Activated T-helper 2 cell treated with anti-CD3 and anti-CD28 coated beads, Interferon-gamma antibody, Interleukin-2, Interleukin-4, amounts not matched to agents 10 μg/mL and 5 μg/mL and 100 μg/mL, durations not matched to agents 14 hours and 24 hours and 36 hours (primary cell): ENCODE measurements around the gene ZP3. TPM values are rescaled to one million over a fixed set of nuclear protein-coding genes. Genes with fewer than 3 reads are reported as not detected.
A peak's percentile ranks its signal among the peaks of the same experiment; 100 is the strongest.
"Not testable (repeated sequence)": the region's sequence is repeated elsewhere in the genome, so short reads cannot be mapped to it uniquely, and the experiment has no call there.

Source experiments
- DNase-seq: peaks from one replicate; pipeline ENCODE4 v3.0.0; 2021; ENCODE audit warnings: low spot score
- H3K27ac Mint-ChIP-seq: one replicate; pipeline ENCODE4 v1.8.0; 2021; ENCODE audit warnings: mixed read lengths
- H3K27me3 Mint-ChIP-seq: one replicate; pipeline ENCODE4 v1.8.0; 2021; ENCODE audit warnings: low read depth, mixed read lengths
- H3K36me3 Mint-ChIP-seq: one replicate; pipeline ENCODE4 v1.8.0; 2021; ENCODE audit warnings: low read depth, mixed read lengths
- H3K4me1 Mint-ChIP-seq: one replicate; pipeline ENCODE4 v1.8.0; 2021; ENCODE audit warnings: low read depth, mixed read lengths
- H3K4me3 Mint-ChIP-seq: one replicate; pipeline ENCODE4 v1.8.0; 2021; ENCODE audit warnings: low read depth, mild to moderate bottlenecking, moderate library complexity, mixed read lengths
- H3K9me3 Mint-ChIP-seq: one replicate; pipeline ENCODE4 v1.8.0; 2021; ENCODE audit warnings: mixed read lengths
- intact Hi-C: fragments of 100-400 bp; cut with micrococcal nuclease; formaldehyde crosslinking; loops from one replicate; pipeline ENCODE4 v1.15.1; 2023
- total RNA-seq: library from RNA; stranded (reverse); gene quantifications from 2 replicates; pipeline ENCODE4 v1.2.3, GENCODE V29; 2022

ZP3 gene
- total RNA-seq, 1 donor from 2014 or later, result 8.2 TPM

DNA sequence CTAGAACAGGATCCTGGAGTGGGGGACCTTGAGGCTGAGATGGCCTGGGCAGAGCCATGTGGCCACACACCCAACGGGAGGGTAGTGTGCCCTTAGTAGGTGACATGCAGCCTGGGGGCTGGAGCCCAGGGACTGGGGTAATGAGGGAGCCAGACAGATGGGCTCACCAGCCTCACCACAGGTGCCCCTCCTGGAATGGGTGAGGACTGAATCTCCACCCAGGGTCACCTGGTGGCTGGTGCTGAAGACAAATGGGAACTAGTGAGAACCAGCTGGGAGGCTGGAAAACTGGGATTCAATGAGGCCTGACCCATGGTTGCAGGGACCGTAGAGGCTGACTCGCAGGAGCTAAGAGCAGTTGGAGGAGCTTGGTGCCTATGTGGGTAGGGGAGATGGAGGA is 6.1 kb downstream of the ZP3 start:
- no peak overlapping the region for H3K4me3 Mint-ChIP-seq
- no peaks in the 10 kb centered on the region for H3K4me1 Mint-ChIP-seq
- no peaks in the 10 kb centered on the region for H3K27me3 Mint-ChIP-seq
- DNase-seq, result no peak
- intact Hi-C loops, result no loop called here
- H3K36me3 Mint-ChIP-seq, result peaks cover 6% of the 10 kb centered on the region
- H3K27ac Mint-ChIP-seq, result no peak overlapping the region
- H3K9me3 Mint-ChIP-seq, result no peaks in the 10 kb centered on the region

DNA sequence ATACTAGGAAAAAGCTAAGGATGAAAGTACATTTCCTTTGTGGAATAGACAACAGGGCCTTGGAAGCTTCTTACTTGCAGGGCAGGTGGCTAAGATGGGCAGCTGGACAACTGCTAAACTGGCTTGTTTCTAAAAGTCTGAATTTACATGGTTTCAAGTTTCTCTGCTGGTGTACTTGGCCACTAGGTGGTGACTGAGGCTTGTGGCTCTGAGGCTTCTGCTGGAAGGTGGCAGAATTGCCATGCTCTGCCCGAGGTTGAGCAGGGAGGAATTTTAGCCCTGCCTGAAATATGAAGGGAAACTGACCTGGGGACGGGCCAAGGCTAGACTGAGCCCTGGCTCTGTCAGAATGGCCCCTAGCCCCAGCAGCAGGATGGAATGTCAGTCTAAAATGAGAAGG is 13.1 kb downstream of the ZP3 start:
- peak; percentile 50 for DNase-seq
- H3K27ac Mint-ChIP-seq, intact Hi-C loops, H3K27me3 Mint-ChIP-seq, H3K9me3 Mint-ChIP-seq, H3K4me1 Mint-ChIP-seq, H3K36me3 Mint-ChIP-seq, H3K4me3 Mint-ChIP-seq: not testable (repeated sequence)

DNA sequence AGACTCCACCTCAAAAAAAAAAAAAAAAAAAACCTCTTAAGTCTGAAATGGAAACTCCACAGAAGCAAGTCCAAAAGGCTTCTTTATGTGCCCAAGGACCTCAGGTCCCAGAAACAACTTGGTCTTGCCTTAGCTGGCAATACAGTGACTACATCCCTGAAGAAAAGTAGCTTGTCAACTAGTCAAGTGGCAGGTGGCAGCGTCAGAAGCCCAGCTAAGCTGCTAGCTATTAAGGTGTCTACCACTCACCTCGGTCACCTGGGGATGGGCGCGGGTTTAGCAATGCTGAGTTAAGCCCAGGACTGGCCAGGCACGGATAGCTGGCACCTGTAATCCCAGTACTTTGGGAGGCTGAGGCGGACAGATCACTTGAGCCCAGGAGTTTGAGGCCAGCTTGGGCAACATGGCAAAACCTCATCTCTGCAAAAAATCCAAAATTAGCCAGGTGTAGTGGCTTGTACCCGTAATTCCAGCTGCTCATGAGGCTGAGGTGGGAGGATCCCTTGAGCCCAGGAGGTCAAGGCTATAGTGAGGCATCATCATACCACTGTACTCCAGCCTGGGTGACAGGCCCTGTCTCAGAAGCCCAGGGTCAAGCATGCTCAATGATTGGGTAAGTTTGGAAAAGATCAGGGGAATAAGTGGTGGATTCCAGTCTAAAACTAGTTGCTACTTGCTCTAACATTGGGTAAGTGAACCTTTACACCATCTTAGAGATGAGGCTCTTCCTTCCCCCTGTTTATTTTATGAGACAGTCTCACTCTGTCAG is 14.6 kb downstream of the ZP3 start:
- H3K36me3 Mint-ChIP-seq, result not testable (repeated sequence)

DNA sequence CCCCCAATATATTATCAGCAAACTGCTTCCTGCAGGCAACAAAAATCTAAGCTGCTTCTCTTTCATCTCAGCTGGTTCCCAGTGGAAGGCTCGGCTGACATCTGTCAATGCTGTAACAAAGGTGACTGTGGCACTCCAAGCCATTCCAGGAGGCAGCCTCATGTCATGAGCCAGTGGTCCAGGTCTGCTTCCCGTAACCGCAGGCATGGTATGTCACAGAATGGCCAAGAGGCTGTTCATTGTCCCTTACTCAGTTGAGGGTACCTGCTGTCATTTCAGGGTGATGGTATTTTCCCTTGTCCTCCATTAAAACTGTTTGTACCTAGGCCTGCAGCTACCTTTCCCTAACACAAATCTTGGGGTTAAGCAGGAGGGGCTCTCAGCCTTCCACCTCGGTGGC is 15.7 kb downstream of the ZP3 start:
- H3K9me3 Mint-ChIP-seq, H3K4me3 Mint-ChIP-seq, intact Hi-C loops, H3K27me3 Mint-ChIP-seq, H3K36me3 Mint-ChIP-seq, H3K27ac Mint-ChIP-seq, H3K4me1 Mint-ChIP-seq: not testable (repeated sequence)
- peak; percentile 4 for DNase-seq

More for the DNA sequence above, 14.6 kb downstream of the ZP3 start:
- DNase-seq, H3K4me1 Mint-ChIP-seq, H3K4me3 Mint-ChIP-seq, H3K9me3 Mint-ChIP-seq, H3K27ac Mint-ChIP-seq, intact Hi-C loops, H3K27me3 Mint-ChIP-seq: not testable (repeated sequence)

DNA sequence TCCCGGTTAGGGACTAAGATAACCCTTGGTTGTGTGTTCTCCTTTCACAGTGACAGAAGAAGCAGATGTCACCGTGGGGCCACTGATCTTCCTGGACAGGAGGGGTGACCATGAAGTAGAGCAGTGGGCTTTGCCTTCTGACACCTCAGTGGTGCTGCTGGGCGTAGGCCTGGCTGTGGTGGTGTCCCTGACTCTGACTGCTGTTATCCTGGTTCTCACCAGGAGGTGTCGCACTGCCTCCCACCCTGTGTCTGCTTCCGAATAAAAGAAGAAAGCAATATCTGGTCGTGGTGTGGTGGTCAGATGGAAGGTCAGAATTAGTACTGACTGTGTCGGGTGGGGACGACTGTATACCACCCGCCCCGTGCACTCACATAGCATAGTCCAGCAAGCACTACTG is 17.0 kb downstream of the ZP3 start:
- H3K4me1 Mint-ChIP-seq, H3K36me3 Mint-ChIP-seq, intact Hi-C loops, DNase-seq, H3K27ac Mint-ChIP-seq, H3K4me3 Mint-ChIP-seq, H3K9me3 Mint-ChIP-seq, H3K27me3 Mint-ChIP-seq: not testable (repeated sequence)

DNA sequence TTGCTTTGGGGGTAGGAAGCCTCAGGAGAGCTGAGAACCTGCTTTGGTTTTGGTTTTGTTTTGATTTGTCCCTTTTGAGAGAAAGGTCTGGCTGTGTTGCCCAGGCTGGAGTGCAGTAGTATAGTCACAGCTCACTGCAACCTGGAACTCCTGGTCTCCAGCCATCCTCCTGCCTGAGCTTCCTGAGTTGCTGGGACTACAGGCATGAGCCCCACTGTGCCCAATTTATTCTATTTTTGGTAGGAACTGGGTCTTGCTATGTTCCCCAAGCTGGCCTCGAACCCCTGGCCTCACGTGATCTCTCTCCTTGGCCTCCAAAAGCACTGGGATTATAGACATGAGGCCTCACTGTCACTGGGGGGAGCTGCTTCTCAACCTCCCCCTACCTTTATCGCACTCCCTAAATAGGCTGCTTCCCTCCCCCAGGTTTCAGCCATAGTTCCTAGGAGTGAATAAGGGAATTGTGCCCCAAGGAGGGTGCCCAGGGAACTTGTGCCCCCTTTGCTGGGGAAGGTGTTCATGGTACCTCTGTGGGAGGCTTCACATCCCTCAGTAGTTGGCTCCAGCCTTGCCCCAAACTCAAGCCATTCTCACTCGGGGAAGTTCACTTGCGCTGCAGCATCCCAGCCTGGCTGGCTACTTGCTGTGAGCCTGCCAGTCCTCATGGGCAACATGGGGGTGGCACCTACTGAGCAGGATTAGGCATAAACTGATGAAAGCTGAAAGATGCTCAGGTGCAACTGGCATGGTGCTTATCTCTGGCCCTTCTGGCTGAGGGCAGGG is 18.1 kb downstream of the ZP3 start:
- DNase-seq, H3K9me3 Mint-ChIP-seq, H3K27ac Mint-ChIP-seq, H3K27me3 Mint-ChIP-seq, intact Hi-C loops, H3K4me1 Mint-ChIP-seq, H3K36me3 Mint-ChIP-seq, H3K4me3 Mint-ChIP-seq: not testable (repeated sequence)

DNA sequence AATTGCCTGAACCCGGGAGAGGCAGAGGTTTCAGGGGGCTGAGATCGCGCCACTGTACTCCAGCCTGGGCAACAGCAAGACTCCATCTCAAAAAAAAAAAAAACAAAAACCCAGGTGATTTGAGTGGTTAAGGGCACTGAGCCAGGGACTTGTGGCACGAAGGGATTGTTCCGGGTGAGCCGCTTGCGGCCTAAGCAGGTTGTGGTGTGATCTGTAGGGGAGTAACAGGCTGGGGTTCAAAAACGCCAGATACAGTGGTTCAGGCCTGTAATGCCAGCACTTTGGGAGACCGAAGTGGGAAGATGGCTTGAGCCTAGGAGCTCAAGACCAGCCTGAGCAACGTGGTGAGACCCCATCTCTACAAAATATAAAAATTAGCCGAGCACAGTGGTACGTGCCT is 19.1 kb downstream of the ZP3 start:
- H3K4me1 Mint-ChIP-seq, DNase-seq, H3K4me3 Mint-ChIP-seq, H3K9me3 Mint-ChIP-seq, H3K36me3 Mint-ChIP-seq, intact Hi-C loops, H3K27me3 Mint-ChIP-seq: not testable (repeated sequence)
- H3K27ac Mint-ChIP-seq, result peak overlapping the region; percentile 58

DNA sequence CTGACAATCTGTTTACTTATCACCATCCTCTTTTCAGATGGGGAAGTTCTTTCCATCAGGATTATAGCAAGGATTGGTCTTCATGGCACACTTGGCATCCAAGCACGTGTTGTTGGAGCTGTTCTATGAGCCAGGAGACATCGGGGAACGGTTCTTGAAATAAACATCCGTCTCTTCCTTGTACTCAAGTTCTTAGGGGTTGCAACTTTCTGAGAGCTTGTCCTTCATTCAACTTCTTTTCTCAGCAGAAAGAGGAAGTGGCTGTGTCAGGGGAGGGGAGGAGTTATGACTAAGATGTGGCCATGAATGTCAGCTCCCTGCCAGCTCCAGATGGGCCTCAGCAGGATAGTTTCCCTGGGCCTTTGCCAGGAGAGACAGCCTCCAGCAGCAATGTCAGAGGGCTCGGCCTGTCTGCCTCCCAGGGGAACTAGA is 20.8 kb downstream of the ZP3 start:
- H3K36me3 Mint-ChIP-seq, intact Hi-C loops, H3K4me1 Mint-ChIP-seq, H3K9me3 Mint-ChIP-seq, H3K27me3 Mint-ChIP-seq, DNase-seq: not testable (repeated sequence)
- H3K27ac Mint-ChIP-seq, result peak overlapping the region; percentile 78
- peak overlapping the region; percentile 8 for H3K4me3 Mint-ChIP-seq

DNA sequence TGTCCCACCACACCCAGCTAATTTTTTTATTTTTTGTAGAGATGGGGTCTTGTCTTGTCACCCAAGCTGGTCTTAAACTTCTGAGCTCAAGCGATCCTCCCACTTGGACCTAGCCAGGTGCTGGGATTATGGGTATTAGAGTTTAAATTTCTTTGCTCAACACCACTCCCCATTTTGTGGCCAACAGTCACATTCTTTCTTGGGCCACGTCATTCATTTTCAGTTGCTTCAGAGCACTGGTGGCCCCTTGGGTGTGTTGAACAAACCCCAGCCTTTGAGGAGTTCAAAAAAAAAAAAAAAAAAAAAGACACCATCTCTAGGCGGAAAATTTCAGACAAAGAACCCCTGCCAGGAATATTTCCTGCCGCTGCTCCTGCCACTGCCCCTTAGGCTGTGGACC is 32.3 kb downstream of the ZP3 start:
- H3K9me3 Mint-ChIP-seq, H3K4me3 Mint-ChIP-seq, DNase-seq, H3K27me3 Mint-ChIP-seq, H3K27ac Mint-ChIP-seq, H3K36me3 Mint-ChIP-seq, H3K4me1 Mint-ChIP-seq, intact Hi-C loops: not testable (repeated sequence)

DNA sequence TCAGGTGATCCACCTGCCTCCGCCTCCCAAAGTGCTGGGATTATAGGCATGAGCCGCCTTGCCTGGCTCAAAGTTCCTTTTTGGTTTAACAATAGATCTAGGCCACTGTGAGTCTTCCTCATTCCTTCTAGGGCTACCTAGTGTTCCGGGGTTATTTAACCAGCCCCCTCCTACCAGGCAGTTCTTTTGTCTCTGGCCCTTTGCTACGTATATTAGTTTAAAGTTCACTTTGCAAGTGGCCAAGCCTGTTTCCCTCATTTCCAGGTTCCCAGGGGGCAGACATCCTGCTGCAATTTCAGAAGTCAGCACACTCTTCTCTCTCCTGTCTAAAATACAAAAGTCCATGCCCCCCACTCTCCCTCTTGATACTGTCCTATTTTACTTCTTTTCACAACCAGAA is 33.8 kb downstream of the ZP3 start:
- H3K4me3 Mint-ChIP-seq, H3K9me3 Mint-ChIP-seq, intact Hi-C loops, H3K27ac Mint-ChIP-seq, H3K27me3 Mint-ChIP-seq, DNase-seq, H3K4me1 Mint-ChIP-seq, H3K36me3 Mint-ChIP-seq: not testable (repeated sequence)

DNA sequence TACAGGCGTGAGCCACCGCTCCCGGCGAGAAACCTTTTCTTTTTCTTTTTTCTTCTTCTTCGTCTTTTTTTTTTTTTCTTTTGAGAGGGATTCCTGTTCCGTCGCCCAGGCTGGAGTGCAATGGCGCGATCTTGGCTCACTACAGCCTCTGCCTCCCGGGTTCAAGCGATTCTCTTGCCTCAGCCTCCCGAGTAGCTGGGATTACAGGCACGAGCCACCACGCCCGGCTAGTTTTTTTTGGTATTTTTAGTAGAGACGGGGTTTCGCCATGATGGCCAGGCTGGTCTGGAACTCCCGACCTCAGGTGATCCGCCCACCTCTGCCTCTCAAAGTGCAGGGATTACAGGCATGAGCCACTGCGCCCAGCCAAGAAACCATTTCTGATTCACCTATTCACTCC is 36.0 kb downstream of the ZP3 start:
- intact Hi-C loops, H3K27me3 Mint-ChIP-seq, H3K27ac Mint-ChIP-seq, H3K36me3 Mint-ChIP-seq, H3K4me1 Mint-ChIP-seq, H3K4me3 Mint-ChIP-seq, DNase-seq, H3K9me3 Mint-ChIP-seq: not testable (repeated sequence)

DNA sequence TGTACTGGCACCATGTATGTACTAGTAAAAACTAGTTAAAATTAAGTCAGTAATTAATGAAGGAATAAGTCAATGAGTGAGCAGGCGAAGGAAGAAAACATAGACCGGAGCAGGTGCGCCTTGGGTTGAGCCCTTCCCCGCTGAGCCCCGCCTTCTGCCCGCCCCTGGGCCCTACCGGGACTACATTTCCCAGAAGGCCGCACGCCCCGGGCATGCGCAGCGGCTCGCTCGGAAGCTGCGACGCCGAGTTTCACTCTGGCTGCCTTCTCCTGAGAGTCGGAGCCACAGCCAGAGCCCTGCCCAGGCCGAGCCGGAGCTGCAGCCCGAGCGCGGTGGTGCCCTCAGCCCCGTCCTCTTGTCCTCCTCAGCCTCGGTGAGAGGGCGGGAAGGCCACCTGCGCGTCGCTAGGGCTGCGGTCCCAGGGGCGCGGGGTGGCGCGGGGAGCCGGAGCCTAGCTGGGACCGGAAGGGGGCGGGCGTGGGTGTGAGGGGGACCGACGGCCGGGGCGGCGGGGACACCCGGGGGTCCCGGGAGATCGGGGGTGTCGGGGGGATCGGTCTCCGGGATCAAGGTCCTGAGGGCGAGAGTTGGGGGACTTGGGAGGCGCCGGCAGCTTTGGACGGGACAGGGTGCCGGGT is 36.8 kb downstream of the ZP3 start, which contains the start of gene DTX2:
TSS of gene DTX2 (plus strand) at position 246 of the 638 bp plus-strand sequence. CDS start 18,801 bp downstream, outside the sequence.
- peak; percentile 60 for DNase-seq
- H3K4me3 Mint-ChIP-seq, result peak within 1 kb of the TSS; percentile 65
- intact Hi-C loops, H3K27me3 Mint-ChIP-seq, H3K27ac Mint-ChIP-seq, H3K9me3 Mint-ChIP-seq, H3K36me3 Mint-ChIP-seq, H3K4me1 Mint-ChIP-seq: not testable (repeated sequence)

DNA sequence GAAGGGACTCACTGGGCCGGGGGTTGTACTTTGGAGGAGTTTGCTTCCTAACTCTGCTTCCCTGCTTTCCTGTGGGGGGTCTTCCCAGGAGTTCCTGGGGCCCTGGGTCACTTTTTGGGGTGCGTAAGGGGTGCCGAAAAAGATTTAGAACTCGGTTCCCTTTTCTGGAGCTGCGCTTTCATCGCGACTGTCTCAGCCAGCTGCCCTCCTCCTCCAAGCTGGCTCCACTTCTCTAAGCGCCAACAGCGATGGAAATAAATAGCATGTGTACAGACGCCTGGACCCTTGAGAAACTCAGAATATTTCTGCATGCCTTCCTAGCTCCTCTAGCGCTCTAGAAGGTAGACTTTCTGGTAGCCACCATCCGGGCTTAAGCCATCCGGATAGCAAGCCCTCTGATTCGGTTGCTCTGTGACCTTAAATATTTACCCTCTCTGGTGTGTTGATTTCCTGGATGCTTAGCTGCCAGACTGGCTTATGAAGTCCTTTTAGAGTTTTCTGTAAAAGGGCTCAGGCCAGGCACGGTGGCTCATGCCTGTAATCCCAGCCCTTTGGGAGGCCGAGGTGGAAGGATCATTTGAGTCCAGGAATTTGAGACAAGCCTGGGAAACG is 37.6 kb downstream of the ZP3 start:
- intact Hi-C loops, H3K27ac Mint-ChIP-seq, H3K9me3 Mint-ChIP-seq, H3K27me3 Mint-ChIP-seq, H3K4me1 Mint-ChIP-seq, H3K36me3 Mint-ChIP-seq, H3K4me3 Mint-ChIP-seq, DNase-seq: not testable (repeated sequence)
